Body of pancreas (tissue), 4 donors: ENCODE measurements around the gene PRPSAP2.

Experiments used
- POLR2A ChIP-seq, 3 donors: fragments of 450-650 bp; IDR thresholded peaks; one replicate each; pipeline ENCODE4 v1.6.1; 2016; ENCODE audit warnings: antibody characterized with exemption in 3 of 3, mild to moderate bottlenecking in 2 of 3
- TF ChIP-seq, protein P1 (sequence below), 7 experiments: fragments of 450-650 bp in 4 of 7; fragments of 200-600 bp in 3 of 7; sonication (generic) in 3 of 7; IDR thresholded peaks; one replicate each; pipeline ENCODE4 v1.5.1; 2016 to 2019; ENCODE audit warnings: antibody characterized with exemption in 7 of 7

DNA sequence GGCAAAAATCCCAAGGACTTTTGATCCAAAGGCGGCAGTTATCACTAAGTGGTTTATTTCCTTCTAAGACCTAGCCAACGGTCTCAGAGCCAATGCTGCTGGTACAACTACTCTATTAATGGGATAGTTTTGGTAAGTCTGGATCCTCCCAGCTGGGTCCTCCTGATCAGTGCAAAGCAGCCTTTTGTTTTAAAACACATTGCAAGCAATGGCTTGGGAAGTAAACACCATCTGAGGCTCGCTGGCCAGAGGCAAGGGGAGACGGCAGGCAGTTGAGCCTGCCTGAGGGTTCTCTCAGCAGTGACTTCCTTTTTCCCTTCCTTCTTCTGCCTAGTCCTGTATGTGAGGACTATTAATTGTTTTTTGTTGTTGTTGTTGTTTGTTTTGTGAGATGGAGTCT lies 92.4 kb downstream of the PRPSAP2 start:
- TF ChIP-seq, protein P1, sequence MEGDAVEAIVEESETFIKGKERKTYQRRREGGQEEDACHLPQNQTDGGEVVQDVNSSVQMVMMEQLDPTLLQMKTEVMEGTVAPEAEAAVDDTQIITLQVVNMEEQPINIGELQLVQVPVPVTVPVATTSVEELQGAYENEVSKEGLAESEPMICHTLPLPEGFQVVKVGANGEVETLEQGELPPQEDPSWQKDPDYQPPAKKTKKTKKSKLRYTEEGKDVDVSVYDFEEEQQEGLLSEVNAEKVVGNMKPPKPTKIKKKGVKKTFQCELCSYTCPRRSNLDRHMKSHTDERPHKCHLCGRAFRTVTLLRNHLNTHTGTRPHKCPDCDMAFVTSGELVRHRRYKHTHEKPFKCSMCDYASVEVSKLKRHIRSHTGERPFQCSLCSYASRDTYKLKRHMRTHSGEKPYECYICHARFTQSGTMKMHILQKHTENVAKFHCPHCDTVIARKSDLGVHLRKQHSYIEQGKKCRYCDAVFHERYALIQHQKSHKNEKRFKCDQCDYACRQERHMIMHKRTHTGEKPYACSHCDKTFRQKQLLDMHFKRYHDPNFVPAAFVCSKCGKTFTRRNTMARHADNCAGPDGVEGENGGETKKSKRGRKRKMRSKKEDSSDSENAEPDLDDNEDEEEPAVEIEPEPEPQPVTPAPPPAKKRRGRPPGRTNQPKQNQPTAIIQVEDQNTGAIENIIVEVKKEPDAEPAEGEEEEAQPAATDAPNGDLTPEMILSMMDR (IDR thresholded peaks at IDR 0.05), result no peak
- no peak for TF ChIP-seq POLR2A (IDR thresholded peaks at IDR 0.05)
